HepG2 (cell line): ENCODE data around the gene TMCO4. TPM values are rescaled to one million over a fixed set of nuclear protein-coding genes. Genes with fewer than 3 reads are reported as not detected.

ENCODE experiments used
- DNMT1 ChIP-seq: sonication (generic); formaldehyde crosslinking; IDR thresholded peaks from 2 replicates; pipeline ENCODE4 v1.5.1; 2020; ENCODE audit warnings: mild to moderate bottlenecking, missing genetic modification reagents
- FOSL2 ChIP-seq: sonication (generic); formaldehyde crosslinking; IDR thresholded peaks from 2 replicates; pipeline ENCODE4 v1.4.0; 2020; ENCODE audit warnings: missing genetic modification reagents
- HNF4A ChIP-seq: sonication (generic); formaldehyde crosslinking; IDR thresholded peaks from 2 replicates; pipeline ENCODE4 v1.4.0; 2020; ENCODE audit warnings: missing genetic modification reagents
- HOXD1 ChIP-seq: sonication (generic); formaldehyde crosslinking; IDR thresholded peaks from 2 replicates; pipeline ENCODE4 v1.5.0; 2020; ENCODE audit warnings: missing genetic modification reagents
- IKZF1 ChIP-seq: fragments of 450-650 bp; IDR thresholded peaks from 2 replicates; pipeline ENCODE4 v1.7.1; 2016
- JUND ChIP-seq: sonication (generic); formaldehyde crosslinking; IDR thresholded peaks from 2 replicates; pipeline ENCODE4 v1.8.0; 2022; ENCODE audit warnings: mild to moderate bottlenecking, missing genetic modification reagents
- KLF6 ChIP-seq: IDR thresholded peaks from 2 replicates; pipeline ENCODE4 v1.8.0; 2016; ENCODE audit warnings: missing biosample characterization, missing genetic modification reagents
- NKX3-1 ChIP-seq: sonication (generic); formaldehyde crosslinking; IDR thresholded peaks from 2 replicates; pipeline ENCODE4 v1.5.0; 2020; ENCODE audit warnings: missing genetic modification reagents
- POLR2AphosphoS5 ChIP-seq: IDR thresholded peaks from 2 replicates; pipeline ENCODE4 v1.6.1; 2012; ENCODE audit warnings: low read depth, low read length
- TBX2 ChIP-seq: sonication (generic); formaldehyde crosslinking; IDR thresholded peaks from 2 replicates; pipeline ENCODE4 v1.5.0; 2020; ENCODE audit warnings: missing genetic modification reagents, mild to moderate bottlenecking, borderline replicate concordance
- ZBTB1 ChIP-seq: sonication (generic); formaldehyde crosslinking; IDR thresholded peaks from 2 replicates; pipeline ENCODE4 v1.4.0; 2020; ENCODE audit warnings: missing genetic modification reagents, borderline replicate concordance
- ZC3H13 ChIP-seq: sonication (generic); formaldehyde crosslinking; IDR thresholded peaks from 2 replicates; pipeline ENCODE4 v1.8.1; 2023; ENCODE audit warnings: mild to moderate bottlenecking, missing genetic modification reagents, moderate library complexity
- ZFP37 ChIP-seq: sonication (generic); formaldehyde crosslinking; IDR thresholded peaks from 2 replicates; pipeline ENCODE4 v1.4.0; 2020; ENCODE audit warnings: missing genetic modification reagents, borderline replicate concordance
- ZNF20 ChIP-seq: sonication (generic); formaldehyde crosslinking; IDR thresholded peaks from 2 replicates; pipeline ENCODE4 v1.4.0; 2020; ENCODE audit warnings: mild to moderate bottlenecking, moderate library complexity, missing genetic modification reagents
- ZNF550 ChIP-seq: sonication (generic); formaldehyde crosslinking; IDR thresholded peaks from 2 replicates; pipeline ENCODE4 v1.4.0; 2020; ENCODE audit warnings: mild to moderate bottlenecking, missing genetic modification reagents, borderline replicate concordance
- polyA plus RNA-seq, 8 experiments: library from polyadenylated mRNA; depleted of rRNA in 3 of 8; stranded (reverse) in 7 of 8; unstranded in 1 of 8; fragments of >200 nt; fragmentation: Illumina TruSeq in 4 of 8; extraction: Trizol in 4 of 8; gene quantifications; 2 replicates each; pipeline versions ENCODE4 v1.2.1 to v1.2.3, GENCODE V29; 2011 to 2016; ENCODE audit warnings: low read depth in 4 of 8, missing spikeins in 1 of 8, mixed read lengths in 1 of 8; ENCODE audit not compliant: insufficient read depth in 1 of 8
- total RNA-seq, 5 experiments: library from RNA; depleted of rRNA; stranded (reverse); fragments of >200 nt; fragmentation: Illumina TruSeq; extraction: Trizol; gene quantifications; 2 replicates each; pipeline ENCODE4 v1.2.3, GENCODE V29; 2016; ENCODE audit warnings: low read depth in 1 of 5
- TF ChIP-seq, protein P1 (sequence below), 2 experiments: sonication (generic) in 1 of 2; formaldehyde crosslinking in 1 of 2; IDR thresholded peaks; 2 replicates each; pipeline versions ENCODE4 v1.4.0 to v1.6.1; 2016 to 2020; ENCODE audit warnings: borderline replicate concordance in 1 of 2, low read depth in 1 of 2, mild to moderate bottlenecking in 1 of 2, missing genetic modification reagents in 1 of 2
- TF ChIP-seq, protein P2 (sequence below): sonication (generic); formaldehyde crosslinking; IDR thresholded peaks from 2 replicates; pipeline ENCODE4 v1.8.1; 2022; ENCODE audit warnings: low read depth, mild to moderate bottlenecking, missing genetic modification reagents
- TF ChIP-seq, protein P3 (sequence below): sonication (generic); formaldehyde crosslinking; IDR thresholded peaks from 2 replicates; pipeline ENCODE4 v1.4.0; 2020; ENCODE audit warnings: mild to moderate bottlenecking, missing genetic modification reagents, borderline replicate concordance

The TMCO4 gene
- total and polyA plus RNA-seq, 2 of the 13 experiments (the other 11 are each of a cell fraction or from before 2014, with no cell fraction given): 2.1 to 4.1 TPM

DNA sequence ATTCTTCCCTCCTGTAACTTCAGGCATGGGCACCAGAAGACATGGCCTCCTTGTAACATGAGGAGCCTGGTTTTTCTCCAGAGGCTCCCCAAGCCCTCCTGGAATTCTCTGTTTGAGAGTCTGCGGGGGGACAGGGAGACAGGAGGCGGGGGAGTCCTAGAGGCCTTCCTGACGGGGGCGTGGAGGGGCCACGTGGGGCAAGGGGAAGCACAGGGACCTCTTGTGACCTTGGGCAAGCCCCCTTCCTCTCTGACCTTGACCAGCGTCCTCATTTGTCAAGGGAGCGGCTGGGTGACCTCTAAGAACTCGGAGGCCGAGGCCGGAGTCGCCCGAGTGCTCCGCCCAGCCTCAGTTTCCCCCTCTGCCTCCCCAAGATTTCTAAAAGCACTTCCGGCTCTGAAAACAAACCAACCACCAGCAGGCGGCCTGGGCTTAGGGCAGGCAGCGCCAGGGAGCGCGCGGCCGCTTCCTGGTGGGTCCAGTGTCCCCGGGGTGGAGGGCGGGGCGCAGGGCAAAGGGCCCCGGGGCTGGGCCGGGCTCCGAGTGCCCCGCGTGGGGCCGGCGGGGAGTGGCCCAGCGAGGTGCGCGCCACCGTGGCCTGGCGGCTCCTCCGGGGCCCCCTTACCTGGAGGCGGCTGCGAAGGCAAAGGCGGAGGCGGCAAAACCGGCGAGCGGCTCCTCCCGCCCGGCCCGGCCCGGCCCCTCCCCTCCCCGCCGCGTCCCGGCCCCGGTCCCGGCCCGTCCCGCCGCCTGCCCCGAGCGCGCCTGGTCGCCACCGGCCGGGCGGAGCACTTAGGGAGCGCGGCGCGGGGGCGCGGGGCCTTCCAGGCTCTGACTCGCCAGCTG, at the start of gene TMCO4 (continued):
- TF ChIP-seq, protein P1, sequence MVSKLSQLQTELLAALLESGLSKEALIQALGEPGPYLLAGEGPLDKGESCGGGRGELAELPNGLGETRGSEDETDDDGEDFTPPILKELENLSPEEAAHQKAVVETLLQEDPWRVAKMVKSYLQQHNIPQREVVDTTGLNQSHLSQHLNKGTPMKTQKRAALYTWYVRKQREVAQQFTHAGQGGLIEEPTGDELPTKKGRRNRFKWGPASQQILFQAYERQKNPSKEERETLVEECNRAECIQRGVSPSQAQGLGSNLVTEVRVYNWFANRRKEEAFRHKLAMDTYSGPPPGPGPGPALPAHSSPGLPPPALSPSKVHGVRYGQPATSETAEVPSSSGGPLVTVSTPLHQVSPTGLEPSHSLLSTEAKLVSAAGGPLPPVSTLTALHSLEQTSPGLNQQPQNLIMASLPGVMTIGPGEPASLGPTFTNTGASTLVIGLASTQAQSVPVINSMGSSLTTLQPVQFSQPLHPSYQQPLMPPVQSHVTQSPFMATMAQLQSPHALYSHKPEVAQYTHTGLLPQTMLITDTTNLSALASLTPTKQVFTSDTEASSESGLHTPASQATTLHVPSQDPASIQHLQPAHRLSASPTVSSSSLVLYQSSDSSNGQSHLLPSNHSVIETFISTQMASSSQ (IDR thresholded peaks at IDR 0.05; ENCODE audit: low read depth): no peak
- TF ChIP-seq, protein P1 (CRISPR knock-in tag; IDR thresholded peaks at IDR 0.05; ENCODE audit: borderline replicate concordance): no peak
- TF ChIP-seq ZNF550 (CRISPR knock-in tag): no peak
- peak; percentile 50; the same call in 1 of the 2 replicates for TF ChIP-seq POLR2AphosphoS5
- no peak for TF ChIP-seq ZBTB1 (CRISPR knock-in tag)
- TF ChIP-seq NKX3-1 (CRISPR knock-in tag): no peak
- no peak for TF ChIP-seq IKZF1
- TF ChIP-seq DNMT1: no peak
- TF ChIP-seq HOXD1 (CRISPR knock-in tag): no peak
- no peak; the same call in 1 of the 2 replicates for TF ChIP-seq TBX2
- no peak for TF ChIP-seq ZNF20 (CRISPR knock-in tag)
- TF ChIP-seq HNF4A (CRISPR knock-in tag): peak; percentile 39; the same call in 1 of the 2 replicates
- TF ChIP-seq, protein P2, sequence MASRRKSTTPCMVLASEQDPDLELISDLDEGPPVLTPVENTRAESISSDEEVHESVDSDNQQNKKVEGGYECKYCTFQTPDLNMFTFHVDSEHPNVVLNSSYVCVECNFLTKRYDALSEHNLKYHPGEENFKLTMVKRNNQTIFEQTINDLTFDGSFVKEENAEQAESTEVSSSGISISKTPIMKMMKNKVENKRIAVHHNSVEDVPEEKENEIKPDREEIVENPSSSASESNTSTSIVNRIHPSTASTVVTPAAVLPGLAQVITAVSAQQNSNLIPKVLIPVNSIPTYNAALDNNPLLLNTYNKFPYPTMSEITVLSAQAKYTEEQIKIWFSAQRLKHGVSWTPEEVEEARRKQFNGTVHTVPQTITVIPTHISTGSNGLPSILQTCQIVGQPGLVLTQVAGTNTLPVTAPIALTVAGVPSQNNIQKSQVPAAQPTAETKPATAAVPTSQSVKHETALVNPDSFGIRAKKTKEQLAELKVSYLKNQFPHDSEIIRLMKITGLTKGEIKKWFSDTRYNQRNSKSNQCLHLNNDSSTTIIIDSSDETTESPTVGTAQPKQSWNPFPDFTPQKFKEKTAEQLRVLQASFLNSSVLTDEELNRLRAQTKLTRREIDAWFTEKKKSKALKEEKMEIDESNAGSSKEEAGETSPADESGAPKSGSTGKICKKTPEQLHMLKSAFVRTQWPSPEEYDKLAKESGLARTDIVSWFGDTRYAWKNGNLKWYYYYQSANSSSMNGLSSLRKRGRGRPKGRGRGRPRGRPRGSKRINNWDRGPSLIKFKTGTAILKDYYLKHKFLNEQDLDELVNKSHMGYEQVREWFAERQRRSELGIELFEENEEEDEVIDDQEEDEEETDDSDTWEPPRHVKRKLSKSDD: no peak
- no peak for TF ChIP-seq FOSL2 (CRISPR knock-in tag)
- TF ChIP-seq, protein P3, sequence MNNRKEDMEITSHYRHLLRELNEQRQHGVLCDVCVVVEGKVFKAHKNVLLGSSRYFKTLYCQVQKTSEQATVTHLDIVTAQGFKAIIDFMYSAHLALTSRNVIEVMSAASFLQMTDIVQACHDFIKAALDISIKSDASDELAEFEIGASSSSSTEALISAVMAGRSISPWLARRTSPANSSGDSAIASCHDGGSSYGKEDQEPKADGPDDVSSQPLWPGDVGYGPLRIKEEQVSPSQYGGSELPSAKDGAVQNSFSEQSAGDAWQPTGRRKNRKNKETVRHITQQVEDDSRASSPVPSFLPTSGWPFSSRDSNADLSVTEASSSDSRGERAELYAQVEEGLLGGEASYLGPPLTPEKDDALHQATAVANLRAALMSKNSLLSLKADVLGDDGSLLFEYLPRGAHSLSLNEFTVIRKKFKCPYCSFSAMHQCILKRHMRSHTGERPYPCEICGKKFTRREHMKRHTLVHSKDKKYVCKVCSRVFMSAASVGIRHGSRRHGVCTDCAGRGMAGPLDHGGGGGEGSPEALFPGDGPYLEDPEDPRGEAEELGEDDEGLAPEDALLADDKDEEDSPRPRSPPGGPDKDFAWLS: no peak
- TF ChIP-seq ZFP37 (CRISPR knock-in tag): no peak
- no peak for TF ChIP-seq JUND (CRISPR knock-in tag)
- TF ChIP-seq KLF6 (CRISPR knock-in tag): no peak
- no peak for TF ChIP-seq ZC3H13 (CRISPR knock-in tag)
